K562 (cell line): Measurements from ENCODE around the gene PIK3R4. TPM values are rescaled to one million over a fixed set of nuclear protein-coding genes. Genes with fewer than 3 reads are reported as not detected.

ENCODE experiments used
- ATAC-seq: fragments of 200-7000 bp; cut with Tn5 transposase; 3 replicates; pipeline ENCODE4 v1.9.1; 2020; ENCODE audit warnings: moderate library complexity
- BruUV-seq: library from RNA; stranded (reverse); fragments of 400-500 nt; replicated peaks from 2 replicates; lab custom pipeline; 2021; lab: Mats Ljungman, UMichigan
- CTCF ChIA-PET: fragments of 300-600 bp; formaldehyde crosslinking; extraction: SDS; loops from one replicate; lab custom pipeline; 2021; ENCODE audit warnings: low intra/inter-chr PET ratio; lab: Yijun Ruan, JAX
- POLR2A ChIA-PET: fragments of 300-600, 350-650 bp; sonication (Branson Sonifier 250); formaldehyde crosslinking; extraction: SDS; loops from one replicate; lab custom pipeline; 2021; ENCODE audit warnings: antibody characterized with exemption, inconsistent platforms; lab: Yijun Ruan, JAX
- DNase-seq, 4 experiments: peaks; one replicate each; pipeline versions ENCODE4 v3.0.0 to v3.0.0-alpha.2; 2011 to 2018; ENCODE audit warnings: low spot score in 3 of 4, mixed read lengths in 3 of 4; ENCODE audit errors: extremely low read depth in 1 of 4
- FAIRE-seq: peaks from 2 replicates; lab custom pipeline; 2011; peaks lifted over from hg19 to GRCh38; lab: Jason Lieb, UNC
- H2AFZ ChIP-seq: 2 replicates; pipeline ENCODE4 v1.6.0; 2011; ENCODE audit warnings: low read depth, low read length, control low read depth, inconsistent platforms
- H3K27ac ChIP-seq: fragments of 200-600 bp; 3 replicates; pipeline ENCODE4 v1.8.0; 2011; ENCODE audit warnings: low read depth, mild to moderate bottlenecking, control low read depth, inconsistent platforms, low read length, moderate library complexity, mixed read lengths; ENCODE audit errors: extremely low read depth
- H3K27me3 ChIP-seq, 2 experiments: fragments of 300-600 bp in 1 of 2; 2 replicates in 1 of 2; 3 replicates in 1 of 2; pipeline versions ENCODE4 v1.6.0 to v1.8.0; 2011; ENCODE audit warnings: inconsistent platforms in 2 of 2, low read length in 2 of 2, mild to moderate bottlenecking in 1 of 2, mixed read lengths in 1 of 2, moderate library complexity in 1 of 2; ENCODE audit not compliant: control insufficient read depth in 2 of 2, insufficient read depth in 2 of 2
- H3K36me3 ChIP-seq: fragments of 300-600 bp; 3 replicates; pipeline ENCODE4 v1.8.0; 2011; ENCODE audit warnings: mild to moderate bottlenecking, low read length, inconsistent platforms; ENCODE audit not compliant: control insufficient read depth, insufficient read depth
- H3K4me1 ChIP-seq, 2 experiments: fragments of 200-600 bp in 1 of 2; replicated peaks in 1 of 2; 2 replicates in 1 of 2; 3 replicates in 1 of 2; pipeline versions ENCODE4 v1.5.1 to v1.8.0; 2011; ENCODE audit warnings: inconsistent platforms in 2 of 2, low read length in 2 of 2, mild to moderate bottlenecking in 1 of 2, mixed read lengths in 1 of 2, moderate library complexity in 1 of 2; ENCODE audit not compliant: control insufficient read depth in 2 of 2, insufficient read depth in 2 of 2
- H3K4me2 ChIP-seq: 2 replicates; pipeline ENCODE4 v1.6.1; 2011; ENCODE audit warnings: low read length, control low read depth, inconsistent platforms, mixed read lengths; ENCODE audit not compliant: insufficient read depth
- H3K4me3 ChIP-seq: fragments of 200-600 bp; sonication (generic), shearing (Covaris generic); 2 replicates; pipeline ENCODE4 v1.5.1; 2016; ENCODE audit warnings: control low read depth, inconsistent platforms
- H3K79me2 ChIP-seq: fragments of 200-600 bp; 3 replicates; pipeline ENCODE4 v1.8.0; 2011; ENCODE audit warnings: low read length, inconsistent platforms; ENCODE audit not compliant: control insufficient read depth, insufficient read depth
- H3K9ac ChIP-seq, 2 experiments: 2 replicates each; pipeline versions ENCODE4 v1.6.0 to v1.6.1; 2011; ENCODE audit warnings: low read depth in 2 of 2, low read length in 2 of 2, control low read depth in 1 of 2, inconsistent platforms in 1 of 2, mild to moderate bottlenecking in 1 of 2, mixed read lengths in 1 of 2; ENCODE audit not compliant: insufficient read depth in 1 of 2
- H3K9me1 ChIP-seq: one replicate; pipeline ENCODE4 v1.6.0; 2011; ENCODE audit warnings: inconsistent platforms, mild to moderate bottlenecking, low read length, moderate library complexity; ENCODE audit not compliant: control insufficient read depth, insufficient read depth
- H3K9me3 ChIP-seq: replicated peaks from 2 replicates; pipeline ENCODE4 v1.5.1; 2011; ENCODE audit warnings: low read depth, low read length, inconsistent platforms; ENCODE audit not compliant: control insufficient read depth, insufficient read depth
- H4K20me1 ChIP-seq: replicated peaks from 2 replicates; pipeline ENCODE4 v1.6.1; 2011; ENCODE audit warnings: low read length, inconsistent platforms, mixed read lengths; ENCODE audit not compliant: control insufficient read depth, insufficient read depth
- FOXP1 ChIP-seq: sonication (generic); formaldehyde crosslinking; IDR thresholded peaks from 2 replicates; pipeline ENCODE4 v1.8.0; 2022; ENCODE audit warnings: mild to moderate bottlenecking, missing genetic modification reagents
- L3MBTL2 ChIP-seq: fragments of 450-650 bp; IDR thresholded peaks from 2 replicates; pipeline ENCODE4 v1.6.1; 2016; ENCODE audit warnings: mild to moderate bottlenecking, moderate library complexity
- ZKSCAN1 ChIP-seq: fragments of 150-350 bp; IDR thresholded peaks from 2 replicates; pipeline ENCODE4 v1.6.1; 2016; ENCODE audit warnings: low read depth, low read length
- WGBS: fragments of 100-300 bp; shearing (Covaris generic); methylation state at CpG from one replicate; pipeline ENCODE4 v1.1.6; 2016; ENCODE audit warnings: low coverage, mixed read lengths; ENCODE audit not compliant: insufficient coverage; ENCODE audit errors: missing lambda C conversion rate; 5-methylcytosine and 5-hydroxymethylcytosine counted together
- in situ Hi-C: fragments of 300-500 bp; cut with MboI; formaldehyde crosslinking; loops from 4 replicates; pipeline ENCODE4 v1.15.0; 2018; ENCODE audit warnings: inconsistent platforms, mixed read lengths
- intact Hi-C: fragments of 100-400 bp; cut with micrococcal nuclease; formaldehyde crosslinking; loops from 2 replicates; pipeline ENCODE4 v1.14.2; 2022
- polyA plus RNA-seq, 8 experiments: library from polyadenylated mRNA; depleted of rRNA in 4 of 8; stranded (reverse) in 5 of 8; unstranded in 3 of 8; fragments of >200 nt; fragmentation: Nextera tagmentation in 2 of 8; fragmentation: Illumina TruSeq in 1 of 8; extraction: Ambion mirVana in 2 of 8; extraction: Trizol in 1 of 8; gene quantifications; 2 replicates each; pipeline versions ENCODE4 v1.2.1 to v1.2.3, GENCODE V29; 2011 to 2014; ENCODE audit warnings: inconsistent platforms in 1 of 8, missing spikeins in 1 of 8
- total RNA-seq, 7 experiments: library from RNA; depleted of rRNA in 6 of 7; stranded (reverse); fragments of >200 nt in 6 of 7; fragmentation: Illumina TruSeq in 2 of 7; extraction: Trizol in 2 of 7; gene quantifications; 2 replicates each; pipeline versions ENCODE4 v1.2.1 to v1.2.3, GENCODE V29; 2011 to 2021; ENCODE audit warnings: low replicate concordance in 1 of 7
- TF ChIP-seq, protein P1 (sequence below): fragments of 450-650 bp; formaldehyde crosslinking; IDR thresholded peaks from 2 replicates; pipeline ENCODE4 v1.4.0; 2020; ENCODE audit warnings: mild to moderate bottlenecking, mixed read lengths
- TF ChIP-seq, protein P2 (sequence below): sonication (generic); formaldehyde crosslinking; IDR thresholded peaks from 2 replicates; pipeline ENCODE4 v1.8.0; 2022; ENCODE audit warnings: mild to moderate bottlenecking, low read depth, missing genetic modification reagents

Gene PIK3R4
- total and polyA plus RNA-seq, 9 of the 15 experiments (the other 6 are each of a cell fraction or from before 2014, with no cell fraction given): 20.6 to 45.8 (median 26.0) TPM

DNA sequence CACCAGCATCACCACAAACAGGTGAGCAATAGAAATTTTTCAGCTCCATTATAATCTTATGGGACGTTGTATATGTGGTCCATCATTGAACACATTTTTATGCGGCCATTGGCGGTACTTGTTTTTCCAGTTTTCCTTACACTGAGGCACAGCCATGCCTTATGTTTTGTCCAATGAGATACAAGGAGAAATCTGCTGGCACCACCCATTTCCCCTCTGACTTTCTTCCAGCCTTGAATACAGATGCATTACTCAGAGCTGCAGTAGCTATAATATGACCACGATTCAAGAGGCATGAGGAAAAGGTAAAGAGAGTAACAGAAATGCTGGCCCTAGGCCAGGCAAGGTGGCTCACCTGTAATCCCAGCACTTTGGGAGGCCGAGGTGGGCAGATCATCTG is 9.0 kb upstream of the PIK3R4 start:
- in situ Hi-C loops (no loop called here), intact Hi-C loops (no loop called here)
- H3K4me2 ChIP-seq: no peak overlapping the region
- H3K4me3 ChIP-seq: no peak overlapping the region
- no peak for FAIRE-seq
- no peak overlapping the region for H2AFZ ChIP-seq
- no peaks in the 10 kb centered on the region; a peak in 1 of 5 replicates for H3K4me1 ChIP-seq
- no peaks in the 10 kb centered on the region for H3K27me3 ChIP-seq
- TF ChIP-seq FOXP1 (CRISPR knock-in tag): no peak
- TF ChIP-seq, protein P1, sequence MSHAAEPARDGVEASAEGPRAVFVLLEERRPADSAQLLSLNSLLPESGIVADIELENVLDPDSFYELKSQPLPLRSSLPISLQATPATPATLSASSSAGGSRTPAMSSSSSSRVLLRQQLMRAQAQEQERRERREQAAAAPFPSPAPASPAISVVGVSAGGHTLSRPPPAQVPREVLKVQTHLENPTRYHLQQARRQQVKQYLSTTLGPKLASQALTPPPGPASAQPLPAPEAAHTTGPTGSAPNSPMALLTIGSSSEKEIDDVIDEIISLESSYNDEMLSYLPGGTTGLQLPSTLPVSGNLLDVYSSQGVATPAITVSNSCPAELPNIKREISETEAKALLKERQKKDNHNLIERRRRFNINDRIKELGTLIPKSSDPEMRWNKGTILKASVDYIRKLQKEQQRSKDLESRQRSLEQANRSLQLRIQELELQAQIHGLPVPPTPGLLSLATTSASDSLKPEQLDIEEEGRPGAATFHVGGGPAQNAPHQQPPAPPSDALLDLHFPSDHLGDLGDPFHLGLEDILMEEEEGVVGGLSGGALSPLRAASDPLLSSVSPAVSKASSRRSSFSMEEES: no peak
- TF ChIP-seq ZKSCAN1: no peak
- TF ChIP-seq, protein P2, sequence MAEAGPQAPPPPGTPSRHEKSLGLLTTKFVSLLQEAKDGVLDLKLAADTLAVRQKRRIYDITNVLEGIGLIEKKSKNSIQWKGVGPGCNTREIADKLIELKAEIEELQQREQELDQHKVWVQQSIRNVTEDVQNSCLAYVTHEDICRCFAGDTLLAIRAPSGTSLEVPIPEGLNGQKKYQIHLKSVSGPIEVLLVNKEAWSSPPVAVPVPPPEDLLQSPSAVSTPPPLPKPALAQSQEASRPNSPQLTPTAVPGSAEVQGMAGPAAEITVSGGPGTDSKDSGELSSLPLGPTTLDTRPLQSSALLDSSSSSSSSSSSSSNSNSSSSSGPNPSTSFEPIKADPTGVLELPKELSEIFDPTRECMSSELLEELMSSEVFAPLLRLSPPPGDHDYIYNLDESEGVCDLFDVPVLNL (CRISPR knock-in tag): no peak
- TF ChIP-seq L3MBTL2: no peak
- no peaks in the 10 kb centered on the region for H4K20me1 ChIP-seq
- no TSS peak for BruUV-seq
- no peaks in the 10 kb centered on the region for H3K9me1 ChIP-seq
- no peaks in the 10 kb centered on the region for H3K36me3 ChIP-seq
- ATAC-seq: no peak
- no peak for DNase-seq
- H3K27ac ChIP-seq: no peak overlapping the region
- WGBS: 65% methylated on average over 5 of the region's 5 CpGs
- H3K9me3 ChIP-seq: no peaks in the 10 kb centered on the region
- no peak overlapping the region for H3K9ac ChIP-seq
- POLR2A ChIA-PET: no interaction called here
- CTCF ChIA-PET: no interaction called here
- no peaks in the 10 kb centered on the region for H3K79me2 ChIP-seq
